ENCODE measurements around the gene SUN3.

The SUN3 gene

GRCh38 chr7:47973739-47974138, 55.2 kb downstream of the SUN3 start:
- no peak for DNase-seq

DNA sequence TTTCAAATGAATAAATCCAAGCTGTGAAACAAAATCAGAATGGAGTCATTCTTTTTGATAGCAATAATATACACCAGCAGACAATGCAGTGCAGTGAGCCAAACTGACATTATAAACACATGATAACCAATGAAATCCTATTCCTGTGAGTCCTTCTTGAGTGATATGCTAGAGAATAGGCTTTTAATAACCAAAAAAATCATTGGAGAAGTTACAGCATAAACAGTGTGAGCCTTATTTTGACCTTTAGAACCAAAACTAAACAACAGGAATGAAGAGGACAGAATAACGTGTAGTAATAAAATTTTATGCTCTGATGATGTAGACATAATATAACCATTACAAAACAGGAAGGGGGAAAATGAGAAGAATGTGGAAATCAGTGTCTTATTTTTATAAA, 58.1 kb downstream of the SUN3 start:
- no peak for DNase-seq

DNA sequence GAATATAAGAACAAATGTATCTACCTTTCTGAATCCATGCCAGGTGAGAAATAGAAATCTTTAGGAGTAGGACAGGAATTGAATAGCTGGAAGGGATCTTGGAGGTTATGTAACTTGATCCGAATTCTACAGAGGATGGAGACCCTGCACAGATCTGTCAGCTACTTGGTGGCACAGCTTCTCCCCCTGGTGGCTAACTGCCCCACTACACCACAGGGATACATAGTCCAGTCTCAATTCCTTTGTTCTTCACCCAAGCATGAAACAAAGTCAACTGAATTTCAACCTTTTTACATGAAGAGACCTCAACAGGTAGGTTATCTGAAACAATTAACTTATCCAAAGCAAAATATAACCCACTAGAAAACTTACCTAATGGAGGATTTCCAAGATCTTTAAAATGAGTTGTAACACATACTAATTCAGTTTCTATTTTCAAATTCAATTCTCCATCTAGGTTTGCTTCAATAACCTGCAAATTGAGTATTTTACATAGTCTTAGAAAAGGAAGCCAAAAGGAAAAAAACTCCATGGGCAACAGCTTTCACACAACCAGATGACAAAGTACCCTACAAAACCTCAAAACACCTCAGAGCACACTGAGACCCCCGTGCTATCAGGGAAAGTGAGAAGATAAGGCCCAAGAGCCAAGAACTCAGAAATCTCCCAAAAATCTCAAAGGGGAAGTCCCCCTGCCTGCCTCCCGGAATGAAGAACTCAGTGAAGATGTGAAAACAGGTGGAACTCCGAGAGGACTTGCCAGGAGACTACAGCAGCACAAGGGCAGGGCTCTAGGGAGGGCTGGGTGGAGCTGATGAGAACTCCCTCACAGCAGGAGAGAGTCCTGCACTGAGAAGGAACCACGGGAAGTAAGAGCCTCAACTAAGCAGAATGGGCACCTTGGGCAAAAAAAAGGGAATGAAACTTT, 59.8 kb downstream of the SUN3 start:
- peak; percentile 27 for DNase-seq

- DNase-seq = no peak
Observed at GRCh38 chr7:47967708-47968107, 61.2 kb downstream of the SUN3 start.

DNA sequence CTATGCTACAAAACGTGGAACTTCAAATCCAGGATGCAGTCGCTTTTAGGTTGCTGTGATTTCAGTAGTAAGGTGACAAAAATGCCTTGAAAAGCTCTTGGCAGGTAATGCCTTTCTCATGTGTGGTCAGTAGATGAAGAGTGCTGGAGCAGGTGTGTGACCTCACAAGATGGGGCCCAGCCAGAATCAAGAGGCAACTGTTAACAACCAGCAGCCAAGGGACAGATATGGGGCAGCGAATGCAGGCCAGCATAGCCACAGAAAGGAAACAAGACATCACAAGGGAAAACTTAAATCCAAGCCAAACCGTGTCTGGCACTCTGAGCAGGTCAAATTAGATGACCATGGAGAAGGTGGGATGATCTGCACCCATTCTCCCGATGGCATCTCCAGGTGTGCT, 61.8 kb downstream of the SUN3 start:
- no peak for DNase-seq

GRCh38 chr7:47965456-47965855, 63.5 kb downstream of the SUN3 start:
- no peak for DNase-seq

DNA sequence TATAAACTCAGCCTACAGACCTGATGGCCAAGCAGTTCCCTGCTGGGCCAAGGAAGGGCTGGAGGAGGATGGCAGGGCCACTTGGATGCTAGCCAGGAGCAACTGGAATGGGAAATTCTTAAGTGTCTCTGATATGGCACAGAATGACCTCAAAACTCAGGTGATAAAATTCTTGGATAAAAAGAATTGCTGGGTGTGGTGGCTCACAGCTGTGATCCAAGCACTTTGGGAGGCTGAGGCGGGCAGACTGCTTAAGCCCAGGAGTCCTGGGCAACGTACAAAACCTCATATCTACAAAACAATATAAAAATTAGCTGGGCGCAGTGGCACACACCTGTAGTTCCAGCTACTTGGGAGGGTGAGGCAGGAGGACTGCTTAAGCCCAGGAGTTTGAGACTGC, 66.6 kb downstream of the SUN3 start:
- no peak for DNase-seq

- DNase-seq = peak; percentile 54
Observed at GRCh38 chr7:47957156-47957555, 71.8 kb downstream of the SUN3 start.

DNA sequence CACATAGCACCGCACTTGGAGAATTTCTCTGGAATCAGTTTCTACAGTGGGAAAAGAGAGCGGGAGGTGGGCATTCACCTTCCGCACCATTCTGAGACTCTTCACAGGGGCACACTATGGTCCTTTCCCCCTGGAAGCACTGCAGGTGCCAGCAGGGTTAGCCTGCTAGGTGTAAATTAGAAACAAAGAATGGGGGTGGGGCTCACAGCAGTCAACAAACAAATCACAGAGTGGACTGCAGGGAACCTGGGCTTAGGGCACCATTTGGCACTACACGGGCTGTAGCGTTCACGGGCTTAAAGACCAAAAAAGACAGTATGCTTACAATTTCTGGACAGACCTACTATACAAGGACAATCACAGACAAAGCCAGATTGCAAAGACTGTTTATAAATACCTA, 72.7 kb downstream of the SUN3 start:
- no peak for DNase-seq

GRCh38 chr7:47954231-47954911, 74.5 kb downstream of the SUN3 start:
- peak; percentile 29 for DNase-seq

GRCh38 chr7:47953822-47954221, 75.1 kb downstream of the SUN3 start:
- peak; percentile 42 for DNase-seq

DNA sequence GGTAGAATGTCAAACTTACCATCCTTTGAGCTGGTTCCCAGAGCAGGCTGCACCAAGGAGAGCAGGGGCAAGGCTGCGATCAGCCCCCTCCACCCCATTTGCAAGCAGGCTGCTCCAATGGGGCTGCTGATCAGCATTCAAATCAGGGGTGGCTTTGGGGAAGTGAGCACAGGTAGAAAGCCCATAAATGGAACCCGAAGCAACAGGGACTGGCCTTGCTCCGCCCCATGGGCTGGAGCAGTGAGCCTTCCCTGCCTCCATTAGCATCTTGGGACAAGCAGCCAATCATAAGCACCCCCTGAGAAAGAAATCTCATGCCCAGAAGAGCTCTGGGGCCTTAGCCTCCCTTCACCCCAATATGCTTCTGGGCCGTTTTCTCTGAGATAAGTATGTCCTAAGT, 76.7 kb downstream of the SUN3 start:
- DNase-seq = no peak

- DNase-seq = no peak
Observed at GRCh38 chr7:47951374-47951773, 77.5 kb downstream of the SUN3 start.

- DNase-seq = no peak
Observed at GRCh38 chr7:47950714-47951113, 78.2 kb downstream of the SUN3 start.

- DNase-seq = no peak
Observed at GRCh38 chr7:47949703-47950102, 79.2 kb downstream of the SUN3 start.

- no peak for DNase-seq
Observed at GRCh38 chr7:47948141-47948790, 80.6 kb downstream of the SUN3 start, which contains the start of gene PKD1L1. TSS of gene PKD1L1 (minus strand) at chr7:47948466. CDS start at chr7:47948440, 26 bp downstream.

DNA sequence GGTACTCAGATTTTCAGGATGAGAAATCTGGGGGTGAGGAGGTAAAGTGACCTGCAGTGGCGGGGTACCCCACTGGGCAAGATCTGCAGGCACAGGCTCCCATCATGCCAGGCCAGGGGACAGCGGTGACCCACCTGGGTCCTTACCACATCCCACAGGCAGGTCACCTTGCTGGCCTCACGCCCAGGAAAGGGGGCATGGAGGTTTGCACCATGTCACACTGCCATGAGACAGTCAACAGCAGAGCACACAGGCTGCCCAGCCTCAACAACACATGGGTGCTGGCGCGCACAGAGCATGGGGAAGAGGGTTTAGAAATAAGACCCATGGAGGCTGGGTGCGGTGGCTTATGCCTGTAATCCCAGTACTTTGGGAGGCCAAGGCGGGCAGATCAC, 81.6 kb downstream of the SUN3 start:
- no peak for DNase-seq

DNA sequence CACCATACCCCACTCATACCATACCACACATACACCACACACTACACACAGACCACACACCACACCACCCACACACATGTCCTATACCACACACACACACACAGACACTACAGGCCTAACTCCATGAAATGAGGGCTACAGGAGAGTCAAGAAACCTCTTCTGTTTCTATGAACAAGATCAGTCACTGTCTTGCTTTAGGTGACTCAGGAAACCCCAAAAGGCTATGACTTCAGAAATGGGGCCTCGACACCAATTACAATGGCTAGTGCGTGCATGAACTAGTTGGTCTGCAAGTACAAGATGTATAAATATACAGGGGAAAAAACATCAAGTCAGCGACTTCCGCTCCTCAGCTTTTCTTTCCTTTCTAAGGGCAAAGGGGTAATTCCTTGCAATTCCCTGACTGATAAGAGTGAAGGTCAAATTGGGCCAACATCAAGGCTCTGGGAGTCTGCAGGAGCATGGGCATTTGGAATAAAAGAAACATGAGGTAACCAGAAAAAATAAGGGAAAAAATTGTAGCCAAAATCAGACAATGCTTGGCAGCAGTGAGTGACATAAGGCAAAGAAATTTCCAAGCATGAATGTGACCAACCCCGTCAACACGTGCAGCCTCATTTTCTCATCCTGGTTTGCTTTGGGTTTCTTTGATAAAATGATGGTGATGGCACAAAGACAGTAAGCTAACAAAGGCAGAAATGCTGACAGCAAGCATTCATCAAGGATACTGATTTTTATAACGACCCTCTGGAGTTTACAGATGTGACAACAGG, 82.1 kb downstream of the SUN3 start:
- DNase-seq = no peak

DNA sequence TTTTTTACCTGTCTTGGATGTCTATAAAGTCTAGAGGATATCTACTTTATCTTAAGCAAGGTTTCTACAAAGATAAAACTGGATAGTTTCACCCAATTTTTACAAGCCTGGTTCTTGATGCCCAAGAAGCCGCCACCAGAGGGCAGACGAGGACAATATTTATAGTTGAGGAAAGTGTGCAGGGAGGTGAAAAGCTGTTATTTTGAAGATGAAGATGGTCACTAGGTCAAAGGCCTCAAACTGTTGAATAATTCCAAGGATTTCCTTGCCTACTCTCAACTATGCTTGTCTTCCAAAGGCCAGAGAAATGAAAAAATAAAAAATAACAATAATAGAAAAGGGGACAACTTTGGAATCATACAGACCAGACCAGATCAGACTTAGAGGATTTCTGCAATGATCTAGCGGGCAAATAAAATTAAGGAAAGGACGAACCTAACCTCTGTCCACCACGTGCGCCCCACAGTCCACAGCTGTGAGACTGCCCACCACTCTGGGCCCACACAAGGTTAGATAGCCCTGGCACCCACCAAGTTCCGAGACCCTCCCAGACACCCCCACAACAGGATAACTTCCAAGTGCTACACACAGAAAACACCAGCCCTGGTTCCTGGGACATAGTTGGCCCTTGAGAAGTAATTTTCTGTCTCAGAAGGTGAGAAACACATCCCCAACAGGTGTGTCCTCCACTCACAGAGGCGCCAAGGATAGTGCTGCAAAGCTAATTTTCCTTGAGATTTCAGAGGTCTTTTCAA, 83.5 kb downstream of the SUN3 start:
- peak; percentile 44 for DNase-seq

- no peak for DNase-seq
Observed at GRCh38 chr7:47944536-47945260, 84.2 kb downstream of the SUN3 start.

Data from MV-4-11 (cell line).